CD8-positive, alpha-beta memory T cell (primary cell): ENCODE data around the gene SERPINA9. TPM values are rescaled to one million over a fixed set of nuclear protein-coding genes. Genes with fewer than 3 reads are reported as not detected.
A peak's percentile ranks its signal among the peaks of the same experiment; 100 is the strongest.

Source experiments
- CTCF ChIA-PET: fragments of 350-600 bp; sonication (Branson Sonifier 250); formaldehyde crosslinking; loops from one replicate; lab custom pipeline; 2021; ENCODE audit warnings: antibody characterized with exemption; lab: Charles Lee
- POLR2A ChIA-PET: fragments of 350-600 bp; sonication (Branson Sonifier 250); formaldehyde crosslinking; loops from one replicate; lab custom pipeline; 2021; ENCODE audit warnings: antibody characterized with exemption; lab: Charles Lee
- DNase-seq, 5 donors: peaks; one replicate each; pipeline versions ENCODE4 v3.0.0 to v3.0.0-alpha.2; 2020 to 2022; ENCODE audit warnings: mixed read lengths in 1 of 5
- H3K27ac ChIP-seq: one replicate; pipeline ENCODE4 v1.7.0; 2013; ENCODE audit warnings: low read depth, mild to moderate bottlenecking, low read length, moderate library complexity
- H3K27me3 ChIP-seq: 2 replicates; pipeline ENCODE4 v1.7.0; 2013; ENCODE audit warnings: low read length, mild to moderate bottlenecking; ENCODE audit not compliant: insufficient read depth, poor library complexity, severe bottlenecking
- H3K36me3 ChIP-seq: 2 replicates; pipeline ENCODE4 v1.7.0; 2013; ENCODE audit warnings: mild to moderate bottlenecking, low read length, moderate library complexity; ENCODE audit not compliant: insufficient read depth
- H3K4me1 ChIP-seq: 2 replicates; pipeline ENCODE4 v1.7.0; 2013; ENCODE audit warnings: mild to moderate bottlenecking, low read length, moderate library complexity; ENCODE audit not compliant: insufficient read depth
- H3K4me3 ChIP-seq: 2 replicates; pipeline ENCODE4 v1.7.0; 2013; ENCODE audit warnings: mild to moderate bottlenecking, low read length
- H3K9me3 ChIP-seq: 2 replicates; pipeline ENCODE4 v1.7.0; 2013; ENCODE audit warnings: mild to moderate bottlenecking, low read length
- H3K27ac Mint-ChIP-seq, 8 donors: one replicate each; pipeline ENCODE4 v1.8.0; 2020 to 2021; ENCODE audit warnings: mixed read lengths in 8 of 8, mild to moderate bottlenecking in 6 of 8, inconsistent platforms in 3 of 8, moderate library complexity in 3 of 8
- H3K27me3 Mint-ChIP-seq, 2 donors: one replicate each; pipeline ENCODE4 v1.8.0; 2020 to 2021; ENCODE audit warnings: mixed read lengths in 2 of 2, mild to moderate bottlenecking in 1 of 2, moderate library complexity in 1 of 2
- H3K36me3 Mint-ChIP-seq, 3 donors: one replicate each; pipeline ENCODE4 v1.8.0; 2020 to 2021; ENCODE audit warnings: mixed read lengths in 3 of 3, inconsistent platforms in 1 of 3, mild to moderate bottlenecking in 1 of 3
- H3K4me1 Mint-ChIP-seq, 3 donors: one replicate each; pipeline ENCODE4 v1.8.0; 2020 to 2021; ENCODE audit warnings: mixed read lengths in 3 of 3, inconsistent platforms in 1 of 3, mild to moderate bottlenecking in 1 of 3
- H3K4me3 Mint-ChIP-seq, 7 donors: one replicate each; pipeline ENCODE4 v1.8.0; 2020 to 2021; ENCODE audit warnings: mixed read lengths in 7 of 7, mild to moderate bottlenecking in 6 of 7, moderate library complexity in 4 of 7, inconsistent platforms in 2 of 7
- H3K9me3 Mint-ChIP-seq, 5 donors: one replicate each; pipeline ENCODE4 v1.8.0; 2020 to 2022; ENCODE audit warnings: mixed read lengths in 5 of 5, mild to moderate bottlenecking in 3 of 5, moderate library complexity in 2 of 5, inconsistent platforms in 1 of 5
- polyA plus RNA-seq: library from polyadenylated mRNA; unstranded; fragments of 300-500 nt; fragmentation: Illumina TruSeq; gene quantifications from one replicate; pipeline ENCODE4 v1.2.3, GENCODE V29; 2021
- total RNA-seq, 2 experiments: library from RNA; stranded (reverse); gene quantifications; one replicate each; pipeline ENCODE4 v1.2.3, GENCODE V29; 2021

SERPINA9 gene
- total and polyA plus RNA-seq, 3 experiments from 2014 or later = not detected

DNA sequence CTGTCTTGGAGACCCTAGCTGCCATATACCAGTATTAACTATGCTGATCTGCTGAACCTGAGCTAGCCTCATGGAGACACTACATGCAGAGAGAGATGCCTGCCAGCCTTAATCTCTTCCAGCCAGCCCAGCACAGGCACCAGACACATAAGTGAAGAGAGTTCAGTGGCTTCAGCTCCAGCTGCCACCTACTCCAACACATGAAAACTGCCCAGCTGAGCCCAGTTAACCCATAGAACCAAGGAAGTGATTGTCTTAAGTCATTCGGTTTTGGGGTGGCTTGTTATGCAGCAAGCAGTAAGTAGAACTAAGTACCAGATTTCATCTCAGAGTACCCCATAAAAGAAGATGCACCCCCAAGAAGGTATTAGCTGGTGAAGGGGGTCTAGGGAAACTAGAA is 31.0 kb downstream of the SERPINA9 start:
- H3K27ac ChIP-seq = no peak overlapping the region
- no peaks in the 10 kb centered on the region for H3K36me3 ChIP-seq
- H3K4me1 Mint-ChIP-seq = no peaks in the 10 kb centered on the region
- ChIA-PET POLR2A (no interaction called here), CTCF (no interaction called here)
- no peak overlapping the region for H3K4me3 Mint-ChIP-seq
- no peaks in the 10 kb centered on the region for H3K27me3 ChIP-seq
- H3K36me3 Mint-ChIP-seq = no peaks in the 10 kb centered on the region
- no peak for DNase-seq
- peaks cover 6 to 17% of the 10 kb centered on the region in 2 donors for H3K27me3 Mint-ChIP-seq
- H3K4me1 ChIP-seq = no peaks in the 10 kb centered on the region
- H3K9me3 ChIP-seq = no peaks in the 10 kb centered on the region
- peaks cover 0 to 2% (median 0%) of the 10 kb centered on the region in 5 donors for H3K9me3 Mint-ChIP-seq
- no peak overlapping the region for H3K4me3 ChIP-seq
- no peak overlapping the region for H3K27ac Mint-ChIP-seq

DNA sequence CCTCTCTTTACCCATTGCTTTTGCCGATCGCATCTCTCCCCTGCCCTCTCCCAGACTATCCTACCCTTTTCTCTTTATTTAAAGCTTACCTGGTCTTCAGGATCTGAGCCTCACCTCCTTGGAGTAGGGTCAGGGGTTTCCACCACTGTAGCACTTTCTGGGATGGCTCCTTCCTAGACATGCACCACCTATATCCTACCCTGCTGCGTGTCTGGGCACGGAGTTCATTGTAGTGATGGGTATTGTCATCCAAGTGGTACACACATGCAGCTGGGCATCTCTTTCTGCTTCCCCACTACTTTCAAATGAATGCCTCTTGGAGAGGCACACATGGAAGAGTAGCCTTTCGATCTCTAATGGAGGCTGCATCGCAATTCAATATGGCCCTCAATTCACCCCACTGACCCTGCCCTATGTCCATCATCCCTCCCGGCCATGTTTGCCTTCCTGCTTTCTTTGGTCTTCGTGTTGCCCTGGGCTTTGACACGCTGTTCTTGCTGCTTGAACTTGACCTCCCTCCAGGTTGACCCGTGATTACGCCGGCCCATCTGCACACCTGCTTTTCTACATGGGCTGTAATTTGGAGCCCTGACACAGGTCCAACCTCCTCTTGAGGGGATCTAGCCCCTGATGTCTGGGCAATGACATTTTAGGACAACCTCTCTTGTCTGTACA is 34.3 kb downstream of the SERPINA9 start:
- Histone ChIP-seq H3K9me3 (no peaks in the 10 kb centered on the region), H3K4me3 (no peak overlapping the region), H3K27ac (no peak overlapping the region), H3K27me3 (no peaks in the 10 kb centered on the region), H3K36me3 (no peaks in the 10 kb centered on the region), H3K4me1 (no peaks in the 10 kb centered on the region)
- no peak for DNase-seq
- POLR2A ChIA-PET = no interaction called here
- Mint-ChIP-seq H3K4me1 (no peaks in the 10 kb centered on the region), H3K27ac (no peak overlapping the region), H3K9me3 (peaks cover 0 to 2% (median 0%) of the 10 kb centered on the region in 5 donors), H3K36me3 (no peaks in the 10 kb centered on the region), H3K4me3 (peak overlapping the region in 1 of 7 donors; percentile 27), H3K27me3 (peaks cover 3 to 33% of the 10 kb centered on the region in 2 donors)
- CTCF ChIA-PET = no interaction called here

- no peaks in the 10 kb centered on the region for H3K36me3 Mint-ChIP-seq
- CTCF ChIA-PET = no interaction called here
Observed at GRCh38 chr14:94441130-94441529, 34.9 kb downstream of the SERPINA9 start.

GRCh38 chr14:94439453-94440057 is 36.4 kb downstream of the SERPINA9 start:
- H3K9me3 ChIP-seq = no peaks in the 10 kb centered on the region
- no peaks in the 10 kb centered on the region for H3K27me3 ChIP-seq
- H3K27ac ChIP-seq = no peak overlapping the region
- H3K9me3 Mint-ChIP-seq = peaks cover 0 to 6% (median 0%) of the 10 kb centered on the region in 5 donors
- ChIA-PET CTCF (no interaction called here), POLR2A (no interaction called here)
- no peak overlapping the region for H3K4me3 ChIP-seq
- H3K4me3 Mint-ChIP-seq = no peak overlapping the region
- no peak for DNase-seq
- H3K27ac Mint-ChIP-seq = no peak overlapping the region
- H3K36me3 ChIP-seq = no peaks in the 10 kb centered on the region
- H3K4me1 Mint-ChIP-seq = no peaks in the 10 kb centered on the region
- no peaks in the 10 kb centered on the region for H3K4me1 ChIP-seq
- peaks cover 5 to 52% of the 10 kb centered on the region in 2 donors for H3K27me3 Mint-ChIP-seq
- no peaks in the 10 kb centered on the region for H3K36me3 Mint-ChIP-seq

More at GRCh38 chr14:94441130-94441529, 34.9 kb downstream of the SERPINA9 start:
- POLR2A ChIA-PET = no interaction called here
- no peaks in the 10 kb centered on the region for H3K4me1 Mint-ChIP-seq
- H3K27ac Mint-ChIP-seq = no peak overlapping the region
- Histone ChIP-seq H3K27ac (no peak overlapping the region), H3K27me3 (no peaks in the 10 kb centered on the region), H3K36me3 (no peaks in the 10 kb centered on the region), H3K9me3 (no peaks in the 10 kb centered on the region), H3K4me1 (no peaks in the 10 kb centered on the region), H3K4me3 (no peak overlapping the region)
- H3K4me3 Mint-ChIP-seq = no peak overlapping the region
- peaks cover 0 to 2% (median 0%) of the 10 kb centered on the region in 5 donors for H3K9me3 Mint-ChIP-seq
- DNase-seq = no peak
- H3K27me3 Mint-ChIP-seq = peaks cover 3 to 37% of the 10 kb centered on the region in 2 donors

DNA sequence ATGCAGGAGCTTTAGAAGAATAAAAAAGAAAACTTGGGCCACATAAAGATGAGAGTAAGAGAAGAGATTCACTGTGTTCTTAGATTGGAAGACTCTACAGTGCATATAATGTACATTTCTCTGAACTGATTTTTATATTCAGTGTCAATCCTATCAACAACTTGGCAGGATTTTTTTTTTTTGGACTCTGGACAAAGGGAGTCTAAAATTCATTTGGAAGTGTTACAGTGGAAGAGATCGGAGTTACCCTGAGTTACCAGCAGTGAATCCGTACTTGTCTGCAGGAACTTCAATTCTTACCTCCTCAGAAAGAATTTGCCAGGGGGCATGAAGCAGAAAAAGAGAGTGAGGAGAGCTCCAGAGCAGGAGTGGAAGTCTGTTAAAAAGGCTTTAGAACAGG is 47.4 kb downstream of the SERPINA9 start:
- Histone ChIP-seq H3K4me1 (no peaks in the 10 kb centered on the region), H3K9me3 (no peaks in the 10 kb centered on the region), H3K36me3 (no peaks in the 10 kb centered on the region), H3K27me3 (peaks cover 4% of the 10 kb centered on the region), H3K4me3 (no peak overlapping the region), H3K27ac (no peak overlapping the region)
- Mint-ChIP-seq H3K27ac (no peak overlapping the region), H3K4me3 (no peak overlapping the region), H3K36me3 (no peaks in the 10 kb centered on the region), H3K9me3 (peaks cover 0 to 6% (median 4%) of the 10 kb centered on the region in 5 donors), H3K27me3 (peaks cover 6 to 27% of the 10 kb centered on the region in 2 donors), H3K4me1 (no peaks in the 10 kb centered on the region)
- POLR2A ChIA-PET = no interaction called here
- CTCF ChIA-PET = no interaction called here
- DNase-seq = no peak

DNA sequence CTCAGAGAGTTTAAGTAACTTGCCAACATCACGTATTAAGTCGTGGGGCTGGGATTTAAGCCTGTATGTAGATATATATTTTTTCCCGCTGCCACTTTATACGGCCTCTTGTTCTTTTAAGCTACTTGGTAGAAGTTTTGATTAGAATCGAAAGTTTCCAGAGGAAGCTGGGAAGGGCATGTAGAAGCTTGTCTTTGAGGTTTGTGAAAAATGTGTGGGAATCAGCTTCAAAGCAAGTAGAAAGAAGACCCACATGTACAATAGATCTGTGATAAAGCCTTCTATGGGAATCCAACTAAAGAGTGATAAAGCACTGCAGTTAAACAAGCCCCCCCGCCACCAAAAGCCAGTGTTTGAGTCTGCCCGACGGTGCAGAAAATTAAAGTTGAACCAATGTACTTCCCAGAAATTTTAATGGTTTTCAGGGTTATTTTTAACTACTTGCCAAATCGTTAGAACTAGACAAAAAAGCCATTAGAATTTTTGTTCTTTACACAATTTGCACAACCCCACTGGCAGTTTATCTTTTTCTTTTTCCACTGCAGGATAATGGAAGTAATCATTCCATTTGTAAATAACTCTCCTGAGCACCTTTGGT is 48.9 kb downstream of the SERPINA9 start:
- ChIA-PET CTCF (no interaction called here), POLR2A (no interaction called here)
- H3K4me3 Mint-ChIP-seq = no peak overlapping the region
- H3K27me3 Mint-ChIP-seq = peaks cover 8 to 32% of the 10 kb centered on the region in 2 donors
- no peaks in the 10 kb centered on the region for H3K36me3 Mint-ChIP-seq
- H3K27me3 ChIP-seq = peaks cover 4% of the 10 kb centered on the region
- H3K36me3 ChIP-seq = no peaks in the 10 kb centered on the region
- no peak overlapping the region for H3K27ac ChIP-seq
- no peaks in the 10 kb centered on the region for H3K4me1 ChIP-seq
- no peaks in the 10 kb centered on the region for H3K4me1 Mint-ChIP-seq
- peaks cover 0 to 6% (median 4%) of the 10 kb centered on the region in 5 donors for H3K9me3 Mint-ChIP-seq
- H3K27ac Mint-ChIP-seq = no peak overlapping the region
- no peak for DNase-seq
- H3K4me3 ChIP-seq = no peak overlapping the region
- no peaks in the 10 kb centered on the region for H3K9me3 ChIP-seq

GRCh38 chr14:94426526-94426925 is 49.5 kb downstream of the SERPINA9 start:
- Mint-ChIP-seq H3K27me3 (peaks cover 8 to 33% of the 10 kb centered on the region in 2 donors), H3K27ac (no peak overlapping the region), H3K4me1 (no peaks in the 10 kb centered on the region), H3K9me3 (peaks cover 0 to 4% (median 2%) of the 10 kb centered on the region in 5 donors), H3K4me3 (no peak overlapping the region), H3K36me3 (no peaks in the 10 kb centered on the region)
- H3K9me3 ChIP-seq = no peaks in the 10 kb centered on the region
- H3K36me3 ChIP-seq = no peaks in the 10 kb centered on the region
- H3K27me3 ChIP-seq = peaks cover 4% of the 10 kb centered on the region
- H3K4me1 ChIP-seq = no peaks in the 10 kb centered on the region
- no peak overlapping the region for H3K4me3 ChIP-seq
- no peak overlapping the region for H3K27ac ChIP-seq
- ChIA-PET CTCF (no interaction called here), POLR2A (no interaction called here)
- no peak for DNase-seq

DNA sequence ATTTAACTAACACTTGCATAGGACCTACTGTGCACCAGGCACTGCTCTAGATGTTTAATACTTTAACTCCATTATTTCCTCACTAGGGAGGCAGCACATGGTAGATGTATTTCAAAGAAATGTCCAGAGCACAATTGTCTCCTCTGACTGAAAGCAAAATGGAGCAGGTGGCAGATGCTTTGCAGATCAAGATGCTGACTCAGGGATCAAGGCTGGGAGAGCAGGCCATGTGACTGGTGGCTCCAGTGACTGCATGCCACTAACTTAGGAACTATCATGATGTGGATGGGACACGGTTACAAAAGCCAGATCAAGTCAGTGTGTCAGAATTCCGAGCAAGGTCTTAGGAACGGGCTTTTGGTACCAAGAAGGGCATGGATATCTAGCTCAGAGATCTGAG is 51.6 kb downstream of the SERPINA9 start:
- Histone ChIP-seq H3K4me1 (no peaks in the 10 kb centered on the region), H3K27me3 (peaks cover 4% of the 10 kb centered on the region), H3K4me3 (no peak overlapping the region), H3K27ac (no peak overlapping the region), H3K36me3 (no peaks in the 10 kb centered on the region), H3K9me3 (no peaks in the 10 kb centered on the region)
- Mint-ChIP-seq H3K4me3 (no peak overlapping the region), H3K36me3 (no peaks in the 10 kb centered on the region), H3K9me3 (peaks cover 0 to 4% (median 3%) of the 10 kb centered on the region in 5 donors), H3K27me3 (peaks cover 8 to 38% of the 10 kb centered on the region in 2 donors), H3K27ac (no peak overlapping the region), H3K4me1 (no peaks in the 10 kb centered on the region)
- no peak for DNase-seq
- ChIA-PET CTCF (no interaction called here), POLR2A (no interaction called here)
